GM19468 (cell line): Measurements from ENCODE around the gene LPCAT4.
"Not testable (repeated sequence)": the region's sequence is repeated elsewhere in the genome, so short reads cannot be mapped to it uniquely, and the experiment has no call there.

Source experiments
- ATAC-seq: cut with Tn5 transposase; IDR thresholded peaks from one replicate; pipeline ENCODE4 v1.9.1; 2021; ENCODE audit warnings: mild to moderate bottlenecking, moderate library complexity, moderate number of reproducible peaks; ENCODE audit not compliant: unreplicated experiment; ENCODE audit errors: extremely low read depth

The LPCAT4 gene

GRCh38 chr15:34367101-34368081 lies at the start of gene LPCAT4:
Gene LPCAT4, minus strand, starts transcription at chr15:34367196. Its CDS starts 96 bp downstream, at chr15:34367100.
- peak; percentile 83 for ATAC-seq

DNA sequence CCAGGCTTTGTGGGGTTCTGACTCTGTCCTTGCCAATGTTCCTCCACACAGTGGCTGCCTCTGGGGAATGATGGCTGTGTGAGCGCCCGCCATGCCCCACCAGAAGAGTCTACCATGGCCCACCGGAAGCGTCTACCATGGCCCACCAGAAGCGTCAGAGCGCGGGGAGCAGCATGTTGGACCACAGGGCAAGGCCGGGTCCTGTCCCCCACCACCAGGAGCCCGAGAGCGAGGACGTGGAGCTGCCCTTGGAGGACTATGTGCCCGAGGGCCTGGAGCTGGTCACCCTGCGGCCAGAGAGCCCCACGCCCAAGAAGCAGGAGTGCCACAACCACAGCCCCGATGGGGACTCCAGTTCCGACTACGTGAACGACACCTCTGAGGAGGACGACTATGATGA lies 42.5 kb upstream of the LPCAT4 start:
- not testable (repeated sequence) for ATAC-seq

GRCh38 chr15:34408973-34409372 lies 42.0 kb upstream of the LPCAT4 start:
- ATAC-seq, result not testable (repeated sequence)

DNA sequence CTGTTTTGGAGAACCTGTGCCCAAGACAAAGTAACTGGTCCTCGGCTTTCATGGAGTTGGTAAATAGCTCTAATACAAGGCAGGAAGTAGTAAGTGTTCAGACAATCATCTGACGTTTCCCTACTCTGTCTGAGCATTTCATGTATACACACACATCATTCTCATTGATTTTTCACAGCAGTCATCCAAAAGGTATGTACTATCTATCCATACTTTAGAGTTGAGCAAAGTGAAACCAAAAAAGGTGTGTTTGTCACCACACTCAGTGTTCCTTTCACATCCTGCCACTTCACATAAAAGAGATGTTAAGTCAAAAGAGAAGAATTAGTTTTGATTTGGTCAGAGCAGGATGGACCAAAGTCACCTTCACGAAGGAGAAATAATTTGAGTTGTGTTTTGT lies 36.9 kb upstream of the LPCAT4 start:
- not testable (repeated sequence) for ATAC-seq

GRCh38 chr15:34403160-34403598 lies 36.2 kb upstream of the LPCAT4 start:
- peak; percentile 26 for ATAC-seq

GRCh38 chr15:34397637-34398259 lies 30.8 kb upstream of the LPCAT4 start:
- not testable (repeated sequence) for ATAC-seq

- ATAC-seq, result not testable (repeated sequence)
Measured at GRCh38 chr15:34392981-34393380, 26.0 kb upstream of the LPCAT4 start.

DNA sequence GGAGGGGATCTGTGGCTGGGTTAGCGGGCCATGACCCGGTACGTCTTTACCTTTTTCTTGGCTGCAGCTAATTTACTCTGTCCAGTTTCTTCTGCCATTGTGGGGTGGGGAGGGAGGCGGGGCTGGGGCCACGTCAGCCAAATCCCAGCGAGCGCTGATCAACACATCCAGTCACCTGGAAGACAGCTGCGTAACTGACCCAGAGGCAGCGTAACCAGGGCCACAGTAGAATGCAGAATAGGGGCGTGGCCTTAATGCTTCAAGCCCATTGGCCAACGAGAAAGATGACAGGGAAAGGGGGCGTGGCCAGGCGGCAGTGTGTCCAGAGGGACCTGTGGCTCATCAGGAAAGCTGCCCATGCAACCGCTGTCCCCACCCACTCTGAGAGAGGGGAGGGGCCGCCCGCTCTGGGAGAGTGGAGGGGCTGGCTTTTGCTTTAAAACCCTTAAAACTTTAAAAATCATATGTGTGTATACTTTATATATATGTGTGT lies 22.6 kb upstream of the LPCAT4 start:
- not testable (repeated sequence) for ATAC-seq

DNA sequence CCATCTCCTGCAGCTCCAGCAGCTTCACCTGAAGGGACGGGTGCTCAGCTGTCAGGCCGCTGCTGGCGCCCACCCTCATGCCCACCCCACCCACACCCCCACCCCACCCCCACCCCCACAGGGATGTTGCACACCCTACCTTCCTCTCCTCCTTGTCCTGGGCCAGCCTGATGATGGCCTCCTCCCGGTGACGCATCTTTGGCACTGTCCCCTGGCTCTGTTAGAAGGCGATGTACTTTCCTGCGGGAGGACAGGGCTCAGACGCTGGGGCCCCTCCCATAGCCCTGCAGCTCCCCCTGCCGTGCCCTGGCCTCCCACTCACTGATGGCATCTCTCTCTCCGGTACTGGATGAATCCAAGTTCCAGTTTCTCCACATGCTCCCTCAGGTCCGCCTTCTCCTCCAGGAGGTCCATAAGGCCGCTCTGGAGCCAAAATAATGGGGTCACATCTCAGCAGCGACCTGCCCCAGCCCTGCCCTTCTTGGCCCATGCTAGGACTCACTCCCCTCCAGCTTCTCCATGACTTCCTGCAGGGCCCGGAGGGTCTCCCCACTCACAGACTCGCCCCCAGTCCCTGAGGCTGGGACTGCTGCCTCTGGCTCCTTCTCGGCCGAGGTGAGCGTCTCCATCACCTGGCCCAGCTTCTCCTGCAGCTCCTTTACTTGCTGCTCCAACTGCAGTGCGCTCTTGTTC lies 15.0 kb upstream of the LPCAT4 start:
- ATAC-seq, result not testable (repeated sequence)

- not testable (repeated sequence) for ATAC-seq
Measured at GRCh38 chr15:34380491-34380890, 13.5 kb upstream of the LPCAT4 start.

- ATAC-seq, result no peak
Measured at GRCh38 chr15:34376856-34377255, 9.9 kb upstream of the LPCAT4 start.

DNA sequence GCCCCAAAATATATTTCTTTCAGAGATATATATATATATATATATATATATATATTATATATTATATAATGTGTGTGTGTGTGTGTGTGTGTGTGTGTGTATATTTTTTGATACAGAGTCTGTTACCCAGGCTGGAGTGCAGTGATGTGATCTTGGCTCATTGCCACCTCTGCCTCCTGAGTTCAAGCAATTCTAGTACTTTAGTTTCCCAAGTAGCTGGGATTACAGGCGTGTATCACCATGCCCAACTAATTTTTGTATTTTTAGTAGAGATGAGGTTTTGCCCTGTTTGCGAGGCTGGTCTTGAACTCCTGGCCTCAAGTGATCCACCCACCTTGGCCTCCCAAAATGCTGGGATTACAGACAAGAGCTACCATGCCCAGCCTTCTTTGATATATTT lies 8.5 kb upstream of the LPCAT4 start:
- ATAC-seq, result not testable (repeated sequence)

DNA sequence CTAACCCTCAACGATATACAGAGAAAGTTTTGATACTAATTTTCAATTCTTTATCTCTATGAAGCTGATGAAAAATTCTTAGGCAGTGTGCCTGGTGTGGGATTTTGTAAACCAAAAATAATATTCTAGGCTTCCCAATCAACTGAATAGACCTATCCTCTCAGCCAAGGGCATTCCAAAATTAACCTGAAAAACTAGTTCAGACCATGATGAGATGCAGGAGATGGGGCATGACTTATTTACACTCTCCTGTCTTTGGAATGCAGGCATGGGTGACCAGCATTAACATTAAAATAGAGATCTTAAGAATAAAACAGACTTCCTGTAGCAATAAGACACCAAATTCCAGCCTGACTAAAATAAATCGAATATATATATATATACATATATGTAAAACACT lies 7.8 kb upstream of the LPCAT4 start:
- ATAC-seq, result no peak

- ATAC-seq, result no peak
Measured at GRCh38 chr15:34373951-34374350, 7.0 kb upstream of the LPCAT4 start.

DNA sequence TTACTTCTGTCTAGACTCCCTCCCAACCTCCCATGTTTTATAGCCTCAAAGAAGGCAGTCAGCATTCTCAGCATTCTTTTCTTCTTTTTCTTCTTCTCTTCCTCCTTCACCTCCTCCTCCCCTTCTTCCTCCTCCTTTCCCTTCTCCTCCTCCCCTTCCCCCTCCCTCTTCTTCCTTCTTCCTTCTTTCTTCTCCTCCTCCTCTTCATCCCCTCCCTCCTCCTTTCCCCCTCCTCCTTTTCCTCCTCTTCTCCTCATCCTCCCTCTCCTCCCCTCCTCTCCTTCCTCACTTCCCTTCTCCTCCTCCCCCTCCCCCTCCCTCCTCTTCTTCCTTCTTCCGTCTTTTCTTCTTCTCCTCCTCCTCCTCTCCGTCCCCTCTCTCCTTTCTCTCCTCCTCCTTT lies 3.6 kb upstream of the LPCAT4 start:
- no peak for ATAC-seq

DNA sequence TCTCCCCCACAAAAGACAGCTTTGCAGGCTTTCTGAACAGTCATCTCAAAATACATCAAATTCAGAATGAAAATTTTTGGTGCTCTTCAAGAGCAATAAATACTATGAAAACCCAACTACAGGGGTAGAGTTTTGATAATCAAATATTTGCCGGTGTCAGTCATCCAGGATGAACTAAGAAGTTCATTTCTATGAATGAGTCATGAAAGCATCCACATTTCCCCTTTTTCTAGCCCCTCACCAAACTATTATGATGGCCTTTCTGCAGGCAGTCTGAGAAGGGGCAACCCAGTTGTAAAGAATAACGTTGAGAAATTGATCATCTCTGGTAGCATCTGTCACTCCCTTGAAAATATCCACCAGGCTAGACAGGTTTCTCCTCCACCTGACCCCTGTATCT lies 3.1 kb upstream of the LPCAT4 start:
- no peak for ATAC-seq

- no peak for ATAC-seq
Measured at GRCh38 chr15:34366271-34367065, 528 bp downstream of the LPCAT4 start.

GRCh38 chr15:34365836-34366235 lies 1.2 kb downstream of the LPCAT4 start:
- ATAC-seq, result no peak

DNA sequence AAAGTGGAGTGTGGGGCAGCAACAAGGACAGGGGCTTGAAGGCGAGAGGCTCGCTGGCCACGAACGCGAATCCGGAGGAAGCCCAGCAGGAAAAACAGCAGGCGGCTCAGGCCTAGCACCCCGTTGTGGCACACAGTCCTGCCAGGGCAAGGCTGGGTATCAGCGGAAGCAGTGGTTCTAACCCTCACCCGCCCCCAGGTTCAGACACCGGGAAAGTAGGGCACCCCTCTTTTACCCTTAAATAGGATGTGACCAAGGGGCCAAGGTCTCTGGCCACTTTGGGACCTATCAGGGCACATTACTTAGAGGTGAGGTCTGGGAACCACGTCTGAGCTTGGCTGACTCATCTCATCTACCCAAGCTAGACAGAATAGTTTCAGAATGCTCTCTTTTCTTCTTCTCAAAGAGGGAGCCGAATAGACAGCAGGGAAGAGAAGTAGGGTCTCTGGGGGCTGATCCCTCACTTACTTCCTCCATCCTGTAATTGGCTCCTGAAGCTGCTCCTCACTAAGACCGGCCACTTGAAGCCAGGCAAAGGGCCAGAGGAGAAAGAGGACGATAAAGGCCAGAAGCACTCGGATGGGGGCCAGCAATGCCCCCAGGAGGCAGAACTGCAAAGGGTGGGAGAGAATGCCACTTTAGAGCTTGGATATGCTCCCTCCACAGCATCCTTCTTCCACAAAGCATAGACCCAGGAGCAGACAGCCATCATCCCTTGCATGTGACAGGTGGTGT lies 1.7 kb downstream of the LPCAT4 start:
- no peak for ATAC-seq
